GM21786 (cell line): ENCODE data around the gene COL20A1.

Experiments used
- ATAC-seq: cut with Tn5 transposase; IDR thresholded peaks from one replicate; pipeline ENCODE4 v1.9.1; 2021; ENCODE audit not compliant: unreplicated experiment

Gene COL20A1

GRCh38 chr20:63359164-63359934 is 66.4 kb downstream of the COL20A1 start:
- ATAC-seq, result no peak

DNA sequence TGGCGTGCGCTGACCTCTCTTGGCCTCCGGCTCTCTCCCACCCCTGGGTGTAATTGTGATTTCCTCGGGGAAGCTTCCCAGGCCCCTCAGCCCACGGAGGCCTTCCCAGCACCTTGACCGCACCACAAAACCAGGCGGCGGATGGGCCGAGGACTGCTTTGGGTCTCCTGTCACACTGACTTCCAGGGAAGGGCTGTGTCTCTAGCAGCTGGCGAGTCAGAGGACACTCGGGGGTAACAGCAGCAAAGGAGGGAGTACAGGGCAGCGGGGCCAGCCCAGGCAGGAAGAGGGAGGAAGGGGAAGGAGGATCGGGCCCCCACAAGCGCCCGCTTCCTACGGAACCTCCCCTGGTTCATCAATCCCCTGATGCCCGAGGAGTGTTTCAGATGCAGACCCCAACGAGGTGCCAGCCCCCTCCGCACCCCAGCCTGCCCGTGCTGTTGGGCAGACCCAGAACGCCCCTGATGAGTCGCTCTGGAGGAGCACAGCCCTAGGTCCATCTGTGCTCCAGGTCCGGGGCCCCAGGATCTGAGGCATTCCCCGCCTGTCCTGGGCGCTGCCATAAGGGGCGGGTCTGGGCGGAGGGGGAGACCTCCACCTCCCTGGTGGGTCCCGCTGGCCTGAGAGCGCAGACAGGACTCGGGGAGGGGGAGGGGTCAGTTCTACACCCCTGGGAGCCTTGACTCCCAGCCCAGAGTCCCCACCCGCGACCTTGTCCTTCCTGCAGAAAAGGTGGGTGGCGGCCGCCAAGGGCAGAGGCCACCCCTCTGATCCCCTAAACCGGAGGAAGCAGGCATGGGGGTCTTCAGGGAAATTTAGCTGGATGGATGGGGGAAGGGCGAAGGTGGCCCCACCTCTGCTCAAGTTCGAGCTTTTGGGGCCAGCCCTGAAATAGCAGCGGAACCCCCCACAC is 67.2 kb downstream of the COL20A1 start:
- ATAC-seq, result no peak

DNA sequence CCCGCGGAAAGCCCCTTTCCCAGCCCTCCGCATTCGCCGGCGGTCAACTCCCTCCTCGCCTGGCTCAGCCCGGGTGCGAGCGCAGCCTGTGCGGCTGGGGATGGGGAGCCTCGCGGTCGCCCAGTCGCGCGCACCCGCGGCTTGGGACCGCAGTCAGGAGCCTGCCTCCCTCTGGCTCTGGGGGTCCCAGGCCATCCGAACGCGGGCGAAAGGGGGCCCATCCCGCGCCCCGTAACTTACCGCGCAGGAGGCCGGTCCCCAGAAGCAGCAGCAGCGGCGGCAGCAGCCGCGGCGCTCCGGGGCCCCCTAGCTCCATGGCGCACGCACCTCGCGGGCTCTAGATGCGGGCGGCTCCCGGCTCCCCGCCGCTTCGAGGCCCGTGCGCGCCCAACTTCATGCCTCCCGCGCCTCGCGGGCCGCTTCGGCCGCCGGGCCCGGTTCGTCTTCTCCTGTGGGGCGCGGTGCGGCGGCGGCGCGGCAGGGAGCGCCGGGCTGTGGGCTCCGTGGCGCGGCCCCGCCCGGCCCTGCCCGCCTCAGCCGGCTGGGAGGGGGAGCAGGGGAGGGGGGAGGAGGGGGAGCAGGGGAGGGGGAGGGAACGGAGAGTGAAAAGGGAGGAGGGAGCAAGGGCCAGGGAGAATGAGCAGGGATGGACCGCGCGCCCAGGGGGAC is 68.0 kb downstream of the COL20A1 start, which contains the start of gene CHRNA4:
Gene CHRNA4 (minus strand): TSS at position 500 of the 669 bp plus-strand sequence. CDS start 184 bp downstream, at position 316.
- ATAC-seq, result no peak

DNA sequence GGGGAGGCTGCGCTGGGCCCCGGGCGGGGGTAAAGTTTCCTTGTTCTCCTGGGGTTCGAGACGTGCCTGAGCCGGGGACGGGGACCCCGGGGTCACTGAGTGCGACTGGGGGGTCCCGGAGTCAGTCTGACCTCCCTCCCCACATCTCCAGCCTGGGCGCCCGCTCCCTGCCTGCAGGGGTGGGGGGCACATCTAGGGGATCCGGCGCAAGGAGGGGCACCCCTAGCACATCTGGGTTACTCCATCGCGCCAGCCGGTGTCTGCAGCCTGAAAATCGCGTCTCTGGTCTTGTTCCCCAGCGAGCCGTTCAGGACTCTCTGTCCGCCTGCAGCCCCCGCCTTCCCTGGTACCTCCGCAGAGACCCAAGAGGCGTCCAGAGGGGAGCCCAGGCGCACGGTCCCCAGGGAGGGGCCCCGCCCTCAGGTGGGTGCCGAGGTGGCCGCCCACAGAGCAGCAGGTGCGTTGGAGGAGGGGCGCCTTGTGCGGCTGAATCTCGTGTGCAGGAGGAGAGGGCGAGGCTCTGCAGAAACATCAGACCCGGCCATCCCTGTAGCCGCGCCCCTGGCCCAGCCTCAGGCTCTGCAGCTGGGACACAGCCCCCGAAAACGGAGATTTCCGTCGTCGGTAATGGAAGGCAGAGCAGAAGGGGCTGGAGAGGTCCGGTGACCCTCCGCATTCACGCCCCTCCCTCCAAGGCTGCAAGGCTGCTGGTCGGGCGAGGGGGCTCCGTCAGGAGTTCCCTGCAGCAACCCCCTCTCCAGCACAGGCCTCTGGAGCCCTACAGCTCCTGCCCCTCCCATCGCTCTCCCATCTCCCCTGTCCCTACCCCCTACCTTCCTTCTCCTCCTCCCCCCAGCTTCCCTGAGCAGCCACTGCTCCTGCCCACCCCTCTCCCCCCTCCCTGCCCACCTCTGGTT is 68.8 kb downstream of the COL20A1 start:
- ATAC-seq, result no peak

DNA sequence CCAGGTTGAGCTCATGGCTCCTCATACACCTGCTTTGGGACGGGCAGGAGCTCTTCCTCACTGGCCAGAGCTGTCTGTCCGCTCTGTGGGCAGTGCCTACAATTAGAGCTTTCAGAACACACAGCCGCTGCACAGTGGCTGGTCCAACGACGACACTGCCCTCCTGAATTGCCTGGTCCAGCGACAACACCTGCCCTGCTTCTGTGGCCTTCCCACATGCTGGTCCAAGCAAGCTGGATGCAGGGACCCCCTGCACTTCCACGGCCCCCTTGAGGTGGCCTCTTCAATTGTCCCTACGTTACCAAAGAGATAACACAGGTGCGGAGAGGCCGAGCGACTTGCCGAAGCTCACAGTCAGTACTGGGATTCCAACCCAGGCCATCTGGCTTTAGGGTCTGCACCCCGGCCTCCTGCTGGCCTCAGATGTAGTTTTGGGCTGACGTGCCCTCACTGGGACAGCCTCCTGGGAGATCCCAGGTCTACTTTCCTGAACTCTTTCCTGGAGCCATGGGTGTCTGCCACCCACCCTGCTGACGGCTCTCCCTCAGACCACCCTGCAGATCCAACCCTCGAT is 69.5 kb downstream of the COL20A1 start:
- no peak for ATAC-seq

GRCh38 chr20:63363013-63363957 is 70.3 kb downstream of the COL20A1 start:
- ATAC-seq, result no peak

DNA sequence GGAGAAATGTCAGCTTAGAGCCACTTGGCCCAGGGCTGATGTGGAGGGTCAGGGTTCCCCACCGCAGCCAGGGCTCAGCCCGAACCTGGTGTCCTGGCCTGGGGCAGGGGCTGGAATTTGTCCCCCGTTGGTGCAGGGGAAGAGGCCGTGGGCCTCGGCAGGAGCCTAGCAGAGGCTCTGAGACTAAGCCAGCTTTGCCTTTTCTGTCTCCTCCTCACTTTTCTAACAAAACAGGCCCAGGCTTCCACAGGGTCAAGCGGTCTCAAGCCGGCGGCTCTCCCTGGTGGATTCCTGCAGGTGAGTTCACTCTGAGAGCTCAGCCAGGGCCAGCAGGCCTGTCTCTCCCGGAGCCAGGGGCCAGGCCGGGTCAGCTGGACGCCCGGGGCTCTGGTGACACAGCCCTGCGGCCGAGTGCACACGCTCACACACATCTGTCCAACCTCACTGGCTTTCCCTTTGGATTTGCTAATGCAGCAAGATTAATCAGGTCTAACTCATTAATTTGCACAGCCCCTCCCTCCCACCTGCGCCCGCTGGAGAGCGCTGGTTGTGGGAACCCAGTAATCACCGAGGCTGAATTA is 71.1 kb downstream of the COL20A1 start:
- no peak for ATAC-seq

GRCh38 chr20:63364801-63365585 is 72.0 kb downstream of the COL20A1 start:
- ATAC-seq, result no peak

DNA sequence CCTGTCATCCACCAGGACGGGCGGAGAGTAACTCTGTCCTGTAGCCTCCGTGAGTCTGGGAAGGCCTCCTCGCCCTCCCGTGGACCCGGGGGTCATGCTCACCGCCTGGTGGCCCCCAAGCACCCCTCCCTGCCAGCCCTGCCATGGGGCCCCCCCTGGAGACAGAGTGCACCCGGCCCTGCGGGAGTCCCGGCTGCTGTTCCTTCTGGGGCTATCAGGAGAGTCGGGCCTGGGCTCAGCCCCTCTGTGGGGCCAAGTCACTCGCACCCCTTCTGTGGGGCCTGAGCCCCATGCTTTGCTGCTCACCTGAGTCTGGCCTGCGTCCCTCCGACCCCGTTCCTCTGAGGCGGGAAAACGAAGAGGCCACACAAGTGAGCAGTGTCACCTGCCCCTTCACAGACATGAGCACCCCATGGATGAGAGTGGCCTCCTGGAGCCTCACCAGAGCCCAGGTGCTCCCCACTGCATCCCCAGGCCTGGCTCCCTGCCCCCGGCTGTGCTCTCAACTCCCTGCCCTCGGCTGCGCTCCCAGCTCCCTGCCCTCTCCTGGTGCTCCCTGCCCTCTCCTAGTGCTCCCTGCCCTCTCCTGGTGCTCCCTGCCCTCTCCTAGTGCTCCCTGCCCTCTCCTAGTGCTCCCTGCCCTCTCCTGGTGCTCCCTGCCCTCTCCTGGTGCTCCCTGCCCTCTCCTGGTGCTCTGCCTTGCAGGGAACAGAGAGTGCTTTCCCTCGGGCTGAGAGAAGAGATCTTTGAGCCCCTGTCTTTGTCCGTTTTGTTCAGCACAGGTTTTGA is 72.8 kb downstream of the COL20A1 start:
- no peak for ATAC-seq

- no peak for ATAC-seq
Measured at GRCh38 chr20:63366390-63367365, 73.7 kb downstream of the COL20A1 start.

GRCh38 chr20:63367446-63368055 is 74.6 kb downstream of the COL20A1 start:
- ATAC-seq, result no peak

DNA sequence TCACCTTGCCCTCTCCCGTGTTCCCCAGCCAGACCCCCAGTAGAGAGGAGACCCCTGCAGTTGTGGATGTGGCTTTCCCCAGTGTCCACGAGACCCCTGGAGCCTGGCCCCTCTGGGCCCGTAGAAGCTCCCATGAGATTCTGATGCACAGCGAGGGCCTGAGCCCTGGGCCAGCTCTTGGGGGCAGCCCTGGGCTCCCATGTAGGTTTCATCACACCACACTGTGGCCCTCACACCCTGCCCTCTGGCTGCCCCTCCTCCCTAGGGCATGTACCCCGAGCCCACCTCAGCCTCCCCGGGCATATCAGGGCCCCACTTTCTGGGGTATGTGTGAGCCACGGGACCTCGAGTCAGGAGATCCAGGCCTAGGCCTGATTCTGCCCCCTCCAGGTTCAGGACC is 75.2 kb downstream of the COL20A1 start:
- ATAC-seq, result no peak

DNA sequence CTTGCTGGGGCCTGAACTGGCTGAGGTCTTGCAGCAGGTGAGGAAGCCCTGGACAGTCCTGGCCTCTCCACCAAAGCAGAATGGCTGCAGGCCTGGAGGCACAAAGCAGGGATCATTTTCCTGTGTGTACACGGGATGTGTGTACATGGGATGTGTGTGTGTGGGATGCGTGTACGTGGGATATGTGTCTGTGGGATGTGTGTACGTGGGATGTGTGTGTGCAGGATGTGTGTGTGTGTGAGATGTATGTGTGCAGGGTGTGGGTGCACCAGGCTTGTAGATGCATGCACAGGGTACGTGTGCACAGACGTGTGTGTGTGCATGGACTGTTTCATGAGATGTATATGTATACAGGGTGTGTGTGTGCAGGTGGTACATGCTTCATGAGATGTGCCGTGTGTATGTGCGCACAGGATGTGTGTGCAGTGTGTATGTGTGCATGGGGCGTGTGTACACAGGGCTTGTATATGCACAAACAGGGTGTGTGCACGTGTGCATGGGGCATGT is 76.1 kb downstream of the COL20A1 start:
- no peak for ATAC-seq

GRCh38 chr20:63369724-63370617 is 77.0 kb downstream of the COL20A1 start:
- ATAC-seq, result no peak
